NT2/D1 (cell line): Measurements from ENCODE around the gene AP1G2.
A peak's percentile ranks its signal among the peaks of the same experiment; 100 is the strongest.

Experiments used
- DNase-seq: peaks from one replicate; pipeline ENCODE4 v3.0.0-alpha.2; 2011; ENCODE audit warnings: low read depth, low spot score
- H3K27me3 ChIP-seq: 2 replicates; pipeline ENCODE4 v1.6.0; 2011; ENCODE audit warnings: mild to moderate bottlenecking; ENCODE audit not compliant: insufficient read length, insufficient read depth
- H3K36me3 ChIP-seq: 2 replicates; pipeline ENCODE4 v1.6.1; 2011; ENCODE audit warnings: mild to moderate bottlenecking, low read length, mixed read lengths; ENCODE audit not compliant: insufficient read depth, insufficient read length
- H3K4me1 ChIP-seq: 2 replicates; pipeline ENCODE4 v1.5.1; 2011; ENCODE audit not compliant: insufficient read depth, insufficient read length
- H3K4me3 ChIP-seq: 2 replicates; pipeline ENCODE4 v1.5.1; 2011; ENCODE audit warnings: low read depth; ENCODE audit not compliant: insufficient read length
- H3K9ac ChIP-seq: 2 replicates; pipeline ENCODE4 v1.6.0; 2011; ENCODE audit warnings: low read depth; ENCODE audit not compliant: insufficient read length
- H3K9me3 ChIP-seq: 2 replicates; pipeline ENCODE4 v1.5.1; 2011; ENCODE audit warnings: mild to moderate bottlenecking, low read length; ENCODE audit not compliant: insufficient read depth
- SUZ12 ChIP-seq: IDR thresholded peaks from 2 replicates; pipeline ENCODE4 v1.6.1; 2011; ENCODE audit not compliant: insufficient read length, insufficient read depth; ENCODE audit errors: extremely low read depth
- YY1 ChIP-seq: IDR thresholded peaks from 2 replicates; pipeline ENCODE4 v1.6.1; 2011; ENCODE audit not compliant: insufficient read length, insufficient read depth
- ZNF274 ChIP-seq: IDR thresholded peaks from 2 replicates; pipeline ENCODE4 v1.6.1; 2011; ENCODE audit warnings: mild to moderate bottlenecking, low read depth, low read length

AP1G2 gene, protein sequence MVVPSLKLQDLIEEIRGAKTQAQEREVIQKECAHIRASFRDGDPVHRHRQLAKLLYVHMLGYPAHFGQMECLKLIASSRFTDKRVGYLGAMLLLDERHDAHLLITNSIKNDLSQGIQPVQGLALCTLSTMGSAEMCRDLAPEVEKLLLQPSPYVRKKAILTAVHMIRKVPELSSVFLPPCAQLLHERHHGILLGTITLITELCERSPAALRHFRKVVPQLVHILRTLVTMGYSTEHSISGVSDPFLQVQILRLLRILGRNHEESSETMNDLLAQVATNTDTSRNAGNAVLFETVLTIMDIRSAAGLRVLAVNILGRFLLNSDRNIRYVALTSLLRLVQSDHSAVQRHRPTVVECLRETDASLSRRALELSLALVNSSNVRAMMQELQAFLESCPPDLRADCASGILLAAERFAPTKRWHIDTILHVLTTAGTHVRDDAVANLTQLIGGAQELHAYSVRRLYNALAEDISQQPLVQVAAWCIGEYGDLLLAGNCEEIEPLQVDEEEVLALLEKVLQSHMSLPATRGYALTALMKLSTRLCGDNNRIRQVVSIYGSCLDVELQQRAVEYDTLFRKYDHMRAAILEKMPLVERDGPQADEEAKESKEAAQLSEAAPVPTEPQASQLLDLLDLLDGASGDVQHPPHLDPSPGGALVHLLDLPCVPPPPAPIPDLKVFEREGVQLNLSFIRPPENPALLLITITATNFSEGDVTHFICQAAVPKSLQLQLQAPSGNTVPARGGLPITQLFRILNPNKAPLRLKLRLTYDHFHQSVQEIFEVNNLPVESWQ

DNA sequence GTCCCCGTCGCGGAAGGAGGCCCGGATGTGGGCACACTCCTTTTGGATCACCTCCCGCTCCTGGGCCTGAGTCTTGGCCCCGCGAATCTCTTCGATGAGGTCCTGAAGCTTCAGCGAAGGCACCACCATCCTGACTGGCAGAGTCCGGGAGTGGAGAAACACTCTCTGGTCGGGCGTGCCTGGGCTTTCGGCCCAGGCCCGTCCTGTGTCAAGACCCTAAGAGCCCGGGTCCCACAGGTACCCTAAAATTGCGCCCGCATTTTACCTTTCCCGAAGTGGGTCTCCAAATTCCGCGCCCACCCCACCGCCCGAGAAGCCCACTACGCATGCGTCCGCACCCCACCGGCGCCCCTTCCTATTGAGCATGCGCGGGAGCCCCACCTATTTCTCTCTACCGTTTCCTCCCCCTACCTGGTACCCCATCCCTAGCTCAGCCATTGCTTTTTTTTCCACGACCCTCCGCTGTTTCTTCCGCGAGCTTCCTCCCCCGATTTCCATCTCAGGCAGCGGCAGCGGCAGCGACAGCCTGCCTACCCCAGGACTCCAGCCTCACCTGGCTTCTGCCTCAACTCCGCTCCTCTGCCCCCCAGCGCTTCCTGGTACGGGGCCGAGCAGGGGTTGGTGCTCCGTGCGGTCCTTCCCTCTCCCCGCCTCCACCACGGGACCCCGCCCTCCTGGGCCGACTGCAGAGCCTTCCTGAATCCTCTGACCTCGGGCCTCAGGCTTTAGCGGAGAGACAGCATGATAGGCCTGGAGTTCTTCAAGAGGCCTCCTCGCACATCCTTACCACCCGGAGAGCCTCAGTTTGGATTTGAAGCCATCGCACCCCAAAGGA is at the start of gene AP1G2:
Gene AP1G2, minus strand, starts transcription at position 606 of the 835 bp plus-strand sequence. Its CDS starts 477 bp downstream, at position 129.
- Histone ChIP-seq H3K9me3 (no peaks in the 10 kb centered on the region), H3K27me3 (no peaks in the 10 kb centered on the region), H3K36me3 (peaks cover 38% of the 10 kb centered on the region), H3K4me3 (peak within 1 kb of the TSS; percentile 80), H3K9ac (peak within 1 kb of the TSS; percentile 70), H3K4me1 (peaks cover 19% of the 10 kb centered on the region)
- TF ChIP-seq ZNF274 (no peak), SUZ12 (no peak)
- peak; percentile 72 for DNase-seq

GRCh38 chr14:23615856-23616255 is 48.3 kb upstream of the AP1G2 start:
- peaks cover 5% of the 10 kb centered on the region for H3K27me3 ChIP-seq
- no peak overlapping the region for H3K4me3 ChIP-seq
- H3K36me3 ChIP-seq = no peaks in the 10 kb centered on the region
- no peak for DNase-seq
- no peak for TF ChIP-seq ZNF274
- no peak for TF ChIP-seq SUZ12
- no peak for TF ChIP-seq YY1
- no peaks in the 10 kb centered on the region for H3K4me1 ChIP-seq
- H3K9me3 ChIP-seq = no peaks in the 10 kb centered on the region
- H3K9ac ChIP-seq = no peak overlapping the region

DNA sequence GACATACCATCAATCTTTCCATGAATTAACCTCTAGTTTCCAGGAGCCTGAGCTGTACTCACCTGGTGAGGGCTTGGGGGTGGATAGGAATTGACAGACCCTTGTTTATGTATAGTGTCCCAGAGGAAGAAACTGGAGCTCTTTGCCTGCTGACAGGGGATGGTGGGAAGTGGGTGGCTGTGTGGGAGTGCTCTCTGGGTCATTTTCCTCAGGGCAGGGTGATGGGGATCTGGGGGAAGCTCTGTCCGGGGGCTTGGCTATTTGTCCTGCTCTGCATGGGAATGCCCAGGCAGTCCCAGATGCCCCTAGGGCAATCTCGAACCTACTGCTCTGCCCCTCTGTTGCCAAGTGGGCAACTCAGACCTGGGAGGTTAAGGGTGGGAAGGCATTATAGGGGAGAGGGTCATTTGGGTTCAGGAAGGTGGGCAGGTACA is 46.8 kb upstream of the AP1G2 start:
- Histone ChIP-seq H3K9ac (no peak overlapping the region), H3K4me3 (no peak overlapping the region), H3K27me3 (peaks cover 5% of the 10 kb centered on the region), H3K9me3 (peaks cover 8% of the 10 kb centered on the region; the same call in 1 of the 2 replicates), H3K36me3 (no peaks in the 10 kb centered on the region), H3K4me1 (no peaks in the 10 kb centered on the region)
- TF ChIP-seq ZNF274 (no peak), YY1 (no peak), SUZ12 (no peak)
- DNase-seq = no peak

GRCh38 chr14:23613242-23614070 is 45.9 kb upstream of the AP1G2 start:
- H3K9me3 ChIP-seq = peaks cover 8% of the 10 kb centered on the region; the same call in 1 of the 2 replicates
- H3K27me3 ChIP-seq = peaks cover 3% of the 10 kb centered on the region
- no peaks in the 10 kb centered on the region for H3K4me1 ChIP-seq
- no peak overlapping the region for H3K9ac ChIP-seq
- DNase-seq = no peak
- no peak for TF ChIP-seq SUZ12
- TF ChIP-seq ZNF274 = no peak
- TF ChIP-seq YY1 = no peak
- H3K36me3 ChIP-seq = no peaks in the 10 kb centered on the region
- no peak overlapping the region for H3K4me3 ChIP-seq

GRCh38 chr14:23612802-23613201 is 45.2 kb upstream of the AP1G2 start:
- Histone ChIP-seq H3K4me1 (no peaks in the 10 kb centered on the region), H3K9me3 (peaks cover 8% of the 10 kb centered on the region; the same call in 1 of the 2 replicates), H3K27me3 (no peaks in the 10 kb centered on the region), H3K4me3 (no peak overlapping the region), H3K36me3 (no peaks in the 10 kb centered on the region), H3K9ac (no peak overlapping the region)
- DNase-seq = no peak
- TF ChIP-seq ZNF274 = no peak
- TF ChIP-seq SUZ12 = no peak
- no peak for TF ChIP-seq YY1

GRCh38 chr14:23612354-23612732 is 44.8 kb upstream of the AP1G2 start:
- no peaks in the 10 kb centered on the region for H3K36me3 ChIP-seq
- no peak overlapping the region for H3K9ac ChIP-seq
- no peaks in the 10 kb centered on the region for H3K27me3 ChIP-seq
- no peak for DNase-seq
- H3K4me3 ChIP-seq = no peak overlapping the region
- H3K9me3 ChIP-seq = peaks cover 8% of the 10 kb centered on the region; the same call in 1 of the 2 replicates
- TF ChIP-seq ZNF274 (no peak), YY1 (no peak), SUZ12 (no peak)
- no peaks in the 10 kb centered on the region for H3K4me1 ChIP-seq
